OCI-M2 (cell line): ENCODE results near the gene ZNRD2.
A peak's percentile ranks its signal among the peaks of the same experiment; 100 is the strongest.
"Not testable (repeated sequence)": the region's sequence is repeated elsewhere in the genome, so short reads cannot be mapped to it uniquely, and the experiment has no call there.

Experiments
- DNase-seq: peaks from one replicate; lab custom pipeline; 2025; ENCODE audit not compliant: unreplicated experiment; lab: John Stamatoyannopoulos, UW

Gene ZNRD2

GRCh38 chr11:65569973-65570918 is at the start of gene ZNRD2:
Gene ZNRD2, plus strand, starts transcription at chr11:65570477. Its CDS starts 15 bp downstream, at chr11:65570492.
- DNase-seq, result peak; percentile 46

- not testable (repeated sequence) for DNase-seq
These were observed 48.3 kb upstream of the ZNRD2 start for GRCh38 chr11:65521777-65522521.

- peak; percentile 74 for DNase-seq
These were observed 47.3 kb upstream of the ZNRD2 start for GRCh38 chr11:65522718-65523630.

GRCh38 chr11:65523631-65523968 is 46.7 kb upstream of the ZNRD2 start:
- DNase-seq, result not testable (repeated sequence)

- no peak for DNase-seq
These were observed 46.1 kb upstream of the ZNRD2 start for GRCh38 chr11:65524014-65524740.

GRCh38 chr11:65524741-65525545 is 45.3 kb upstream of the ZNRD2 start, which contains the start of gene SCYL1:
Gene SCYL1, plus strand, starts transcription at chr11:65525083. Its CDS starts 71 bp downstream, at chr11:65525154.
- no peak for DNase-seq

GRCh38 chr11:65525546-65526480 is 44.5 kb upstream of the ZNRD2 start:
- no peak for DNase-seq

- no peak for DNase-seq
These were observed 43.5 kb upstream of the ZNRD2 start for GRCh38 chr11:65526744-65527143.

- DNase-seq, result no peak
These were observed 41.4 kb upstream of the ZNRD2 start for GRCh38 chr11:65528819-65529350.

- no peak for DNase-seq
These were observed 40.7 kb upstream of the ZNRD2 start for GRCh38 chr11:65529475-65530156.

GRCh38 chr11:65530157-65530496 is 40.1 kb upstream of the ZNRD2 start:
- no peak for DNase-seq

GRCh38 chr11:65532388-65533064 is 37.8 kb upstream of the ZNRD2 start:
- no peak for DNase-seq

GRCh38 chr11:65535102-65535501 is 35.2 kb upstream of the ZNRD2 start:
- no peak for DNase-seq

GRCh38 chr11:65536412-65537295 is 33.6 kb upstream of the ZNRD2 start:
- DNase-seq, result no peak

GRCh38 chr11:65537296-65537597 is 33.0 kb upstream of the ZNRD2 start:
- DNase-seq, result no peak

GRCh38 chr11:65537620-65538231 is 32.6 kb upstream of the ZNRD2 start:
- DNase-seq, result no peak
